CD4-positive, alpha-beta T cell treated with Interleukin-6 for 4 hours (primary cell): Measurements from ENCODE around the gene TAL2.

Source experiments
- DNase-seq: peaks from one replicate; pipeline ENCODE4 v3.0.0-alpha.2; 2020; ENCODE audit warnings: mixed read lengths

Gene TAL2

DNA sequence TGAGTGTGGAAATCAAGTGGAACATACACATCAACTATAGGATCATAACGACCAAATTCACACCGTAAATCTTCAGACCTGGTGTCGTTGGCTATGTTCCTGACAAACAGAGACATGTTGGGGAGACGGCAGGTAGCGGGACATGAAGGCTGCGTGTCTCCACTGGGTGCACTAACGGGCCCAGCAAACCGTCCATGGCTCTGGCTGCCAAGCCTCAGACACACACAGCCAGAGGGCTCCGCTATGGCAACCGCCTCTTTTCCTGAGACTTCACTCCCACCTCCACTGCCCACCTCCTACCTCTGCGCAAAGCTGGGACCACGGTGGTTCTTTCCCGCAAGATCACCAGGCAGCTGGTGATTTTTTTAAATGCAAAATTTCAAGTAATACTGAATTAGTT is 48.4 kb downstream of the TAL2 start:
- no peak for DNase-seq

DNA sequence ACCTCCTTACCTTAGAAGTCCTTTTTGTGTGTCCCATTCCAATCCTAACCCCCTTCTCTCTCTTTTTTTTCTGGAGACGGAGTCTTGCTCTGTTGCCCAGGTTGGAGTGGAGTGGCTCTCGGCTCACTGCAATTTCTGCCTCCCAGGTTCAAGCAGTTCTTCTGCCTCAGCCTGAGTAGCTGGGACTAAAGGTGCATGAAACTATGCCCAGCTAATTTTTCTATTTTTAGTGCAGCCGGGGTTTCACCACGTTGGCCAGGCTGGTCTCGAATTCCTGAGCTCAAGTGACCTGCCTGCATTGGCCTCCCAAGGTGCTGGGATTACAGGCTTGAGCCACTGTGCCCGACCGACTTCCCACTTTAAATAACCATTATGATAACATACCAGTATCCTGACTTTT is 49.6 kb downstream of the TAL2 start:
- DNase-seq, result no peak

DNA sequence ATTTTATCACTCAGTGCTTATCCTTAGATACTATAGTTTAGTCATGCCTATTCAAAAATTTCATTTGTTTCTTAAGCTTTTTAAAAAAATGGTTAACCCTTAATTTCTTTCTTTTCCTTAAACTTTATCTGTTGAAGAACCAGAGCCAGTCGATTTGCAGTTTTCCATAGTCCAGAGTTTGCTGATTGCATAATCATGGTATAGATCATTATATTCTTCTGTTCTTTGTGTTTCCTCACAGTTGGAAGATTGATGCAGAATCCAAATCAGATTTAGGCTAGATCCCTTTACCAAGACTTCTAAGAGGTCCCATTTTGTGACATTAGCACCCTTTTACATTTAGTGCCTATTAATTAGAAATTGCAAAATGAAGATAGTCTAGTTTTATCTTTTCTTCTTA is 50.0 kb downstream of the TAL2 start:
- no peak for DNase-seq
